Raji (cell line): ENCODE data around the gene BAG5.

Experiments used
- POLR2A ChIP-seq: IDR thresholded peaks from 2 replicates; pipeline ENCODE4 v1.6.1; 2011; ENCODE audit warnings: low read depth, low read length, control low read depth; ENCODE audit not compliant: insufficient read depth

BAG5 gene

GRCh38 chr14:103576371-103577024 lies 14.0 kb upstream of the BAG5 start:
- TF ChIP-seq POLR2A, result no peak

DNA sequence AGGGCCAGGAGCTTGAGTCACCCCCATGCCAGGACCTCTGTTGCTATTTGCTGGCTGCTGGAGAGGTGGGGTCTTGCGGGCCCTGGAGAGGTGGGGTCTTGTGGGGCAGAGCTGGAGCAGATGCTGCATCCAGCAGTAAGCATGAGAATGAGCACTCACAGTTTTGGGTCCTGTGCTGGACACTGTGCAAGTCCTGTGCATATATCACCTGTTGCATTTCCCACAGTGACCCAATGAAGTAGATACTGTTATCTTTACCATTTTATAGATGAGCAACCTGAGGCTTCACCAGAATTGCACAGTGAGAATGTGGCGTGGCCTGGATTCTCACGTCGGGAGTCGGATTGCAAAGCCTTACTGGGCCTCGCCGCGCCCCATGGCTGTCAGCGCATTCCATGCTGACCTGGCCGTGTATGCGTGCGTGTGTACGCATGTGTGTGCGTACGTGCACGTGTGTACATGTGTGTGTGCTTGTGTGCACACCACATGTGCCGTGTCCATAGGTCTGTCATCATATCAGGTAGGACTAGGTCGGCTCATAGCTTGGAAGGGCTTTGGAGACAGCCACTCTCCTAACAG lies 12.3 kb upstream of the BAG5 start:
- no peak for TF ChIP-seq POLR2A

- TF ChIP-seq POLR2A, result no peak
Observed at GRCh38 chr14:103574104-103574503, 11.6 kb upstream of the BAG5 start.

GRCh38 chr14:103569408-103569807 lies 7.0 kb upstream of the BAG5 start:
- TF ChIP-seq POLR2A, result no peak

DNA sequence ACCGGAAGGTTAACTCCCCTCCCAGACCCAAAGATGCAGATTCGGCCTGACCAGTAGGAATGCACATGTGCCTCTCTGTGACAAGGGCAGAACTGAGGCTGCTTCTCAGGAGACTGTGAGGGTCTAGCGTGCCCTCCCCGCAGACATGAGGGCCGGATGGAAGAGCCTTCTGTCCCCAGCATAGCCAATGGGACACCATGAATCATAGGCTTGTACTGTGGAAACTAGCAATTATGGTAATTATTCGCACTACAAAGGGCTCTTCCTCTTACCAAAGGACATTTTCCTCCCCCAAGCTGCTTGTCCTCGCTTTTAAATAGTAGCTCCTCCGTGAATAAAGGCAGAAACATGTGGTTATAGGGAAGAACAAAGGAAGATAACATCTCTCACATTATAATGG lies 6.5 kb upstream of the BAG5 start:
- no peak for TF ChIP-seq POLR2A

DNA sequence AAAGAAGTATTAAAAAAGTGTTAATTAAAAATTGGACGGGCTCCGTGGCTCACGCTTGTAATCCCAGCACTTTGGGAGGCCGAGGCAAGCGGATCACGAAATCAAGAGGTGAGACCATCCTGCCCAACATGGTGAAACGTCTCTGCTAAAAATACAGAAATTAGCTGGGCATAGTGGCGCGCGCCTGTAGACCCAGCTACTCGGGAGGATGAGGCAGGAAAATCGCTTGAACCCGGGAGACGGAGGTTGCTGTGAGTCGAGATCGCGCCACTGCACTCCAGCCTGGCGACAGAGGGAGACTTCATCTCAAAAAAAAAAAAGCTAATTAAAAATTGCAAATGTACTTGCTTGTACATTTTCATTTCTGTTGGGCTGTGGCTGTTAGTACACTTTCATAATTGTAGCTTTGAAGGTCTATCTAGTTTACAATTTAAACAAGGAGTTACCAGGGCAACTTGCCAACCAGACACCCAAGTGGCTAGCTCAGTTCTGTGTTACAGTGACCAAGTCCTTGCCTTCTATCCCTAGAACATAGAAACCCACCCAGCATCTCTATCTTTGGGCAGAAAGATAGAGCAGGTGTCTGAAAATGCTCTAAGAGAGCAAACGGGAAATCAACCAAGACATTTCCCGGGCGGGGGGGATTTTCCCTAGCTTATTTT lies 1.5 kb upstream of the BAG5 start:
- no peak for TF ChIP-seq POLR2A

GRCh38 chr14:103563226-103563620 lies 766 bp upstream of the BAG5 start:
- no peak for TF ChIP-seq POLR2A

DNA sequence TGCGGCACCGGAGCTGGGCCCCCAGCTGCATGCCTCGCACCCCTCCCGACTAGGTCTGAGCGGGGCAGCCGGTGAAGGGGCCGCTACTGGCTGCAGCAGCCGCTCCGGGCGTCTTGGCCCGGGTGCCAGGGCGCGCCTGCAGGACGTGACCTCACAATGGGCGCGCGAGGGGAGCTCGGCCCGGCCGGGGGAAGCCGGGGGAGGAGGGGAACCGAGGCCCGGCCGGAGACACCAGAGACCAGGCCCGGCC lies 353 bp downstream of the BAG5 start:
- no peak for TF ChIP-seq POLR2A

GRCh38 chr14:103561381-103562178 lies 877 bp downstream of the BAG5 start:
- TF ChIP-seq POLR2A, result no peak

- TF ChIP-seq POLR2A, result no peak
Observed at GRCh38 chr14:103560691-103561090, 1.8 kb downstream of the BAG5 start.

GRCh38 chr14:103559766-103560165 lies 2.7 kb downstream of the BAG5 start:
- no peak for TF ChIP-seq POLR2A

GRCh38 chr14:103558071-103558882 lies 4.2 kb downstream of the BAG5 start:
- TF ChIP-seq POLR2A, result no peak

- TF ChIP-seq POLR2A, result no peak
Observed at GRCh38 chr14:103556946-103557758, 5.3 kb downstream of the BAG5 start.

- no peak for TF ChIP-seq POLR2A
Observed at GRCh38 chr14:103555559-103556337, 6.7 kb downstream of the BAG5 start.
